Measurements from ENCODE around the gene PHLPP1. TPM values are rescaled to one million over a fixed set of nuclear protein-coding genes. Genes with fewer than 3 reads are reported as not detected.

Gene PHLPP1
- total RNA-seq, 1 donor from 2014 or later: 29.6 TPM

DNA sequence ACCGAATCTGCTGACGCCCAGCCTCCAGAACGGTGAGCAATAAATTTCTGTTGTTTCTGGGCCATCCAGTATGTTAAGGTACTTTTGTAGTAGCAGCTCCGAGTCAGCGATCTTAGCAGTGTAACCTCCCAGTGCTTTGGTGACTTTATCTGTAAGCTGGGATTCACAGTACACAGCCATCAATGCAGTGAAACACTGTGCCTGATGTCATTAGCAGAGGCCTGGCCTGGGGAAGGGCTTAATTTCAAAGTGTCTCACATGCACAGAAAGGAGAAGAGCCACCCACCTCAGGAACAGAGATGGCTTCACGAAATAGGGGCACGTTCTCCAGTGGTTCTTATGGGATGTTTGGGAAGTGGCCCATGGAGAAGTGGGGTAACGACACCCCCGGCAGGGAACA lies 281.2 kb downstream of the PHLPP1 start:
- Mint-ChIP-seq H3K27ac (ENCODE audit: unreplicated experiment) (no peak overlapping the region), H3K4me1 (peaks cover 5% of the 10 kb centered on the region), H3K36me3 (ENCODE audit: low read depth) (no peaks in the 10 kb centered on the region), H3K4me3 (no peak overlapping the region), H3K27me3 (ENCODE audit: low read depth) (no peaks in the 10 kb centered on the region), H3K9me3 (no peaks in the 10 kb centered on the region)
- TF ChIP-seq, protein P1, sequence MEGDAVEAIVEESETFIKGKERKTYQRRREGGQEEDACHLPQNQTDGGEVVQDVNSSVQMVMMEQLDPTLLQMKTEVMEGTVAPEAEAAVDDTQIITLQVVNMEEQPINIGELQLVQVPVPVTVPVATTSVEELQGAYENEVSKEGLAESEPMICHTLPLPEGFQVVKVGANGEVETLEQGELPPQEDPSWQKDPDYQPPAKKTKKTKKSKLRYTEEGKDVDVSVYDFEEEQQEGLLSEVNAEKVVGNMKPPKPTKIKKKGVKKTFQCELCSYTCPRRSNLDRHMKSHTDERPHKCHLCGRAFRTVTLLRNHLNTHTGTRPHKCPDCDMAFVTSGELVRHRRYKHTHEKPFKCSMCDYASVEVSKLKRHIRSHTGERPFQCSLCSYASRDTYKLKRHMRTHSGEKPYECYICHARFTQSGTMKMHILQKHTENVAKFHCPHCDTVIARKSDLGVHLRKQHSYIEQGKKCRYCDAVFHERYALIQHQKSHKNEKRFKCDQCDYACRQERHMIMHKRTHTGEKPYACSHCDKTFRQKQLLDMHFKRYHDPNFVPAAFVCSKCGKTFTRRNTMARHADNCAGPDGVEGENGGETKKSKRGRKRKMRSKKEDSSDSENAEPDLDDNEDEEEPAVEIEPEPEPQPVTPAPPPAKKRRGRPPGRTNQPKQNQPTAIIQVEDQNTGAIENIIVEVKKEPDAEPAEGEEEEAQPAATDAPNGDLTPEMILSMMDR (conservative IDR thresholded peaks at IDR 0.05): no peak
- no peak for DNase-seq (ENCODE audit: low read depth, low spot score)

DNA sequence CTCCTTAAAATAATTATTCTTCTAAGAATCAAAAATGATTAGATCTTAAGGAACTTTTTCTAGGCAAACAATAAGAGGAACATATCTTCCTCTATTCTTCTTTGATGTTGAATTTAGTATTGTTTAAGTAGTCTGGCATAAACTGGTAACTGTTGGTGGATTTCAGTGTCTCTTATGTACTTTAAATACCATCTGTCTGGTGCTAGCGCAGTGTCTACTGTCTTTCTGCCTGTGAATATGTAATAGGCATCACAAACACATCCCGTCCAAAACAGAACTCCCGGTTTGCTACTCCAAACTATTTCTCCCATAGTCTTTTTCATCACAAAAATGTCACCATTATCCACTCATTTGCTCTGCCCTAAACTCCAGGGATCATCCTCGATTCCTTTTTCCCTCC lies 281.7 kb downstream of the PHLPP1 start:
- no peaks in the 10 kb centered on the region for H3K27me3 Mint-ChIP-seq (ENCODE audit: low read depth)
- no peaks in the 10 kb centered on the region for H3K36me3 Mint-ChIP-seq (ENCODE audit: low read depth)
- H3K4me1 Mint-ChIP-seq: peaks cover 5% of the 10 kb centered on the region
- TF ChIP-seq, protein P1 (conservative IDR thresholded peaks at IDR 0.05): no peak
- no peak overlapping the region for H3K27ac Mint-ChIP-seq (ENCODE audit: unreplicated experiment)
- H3K9me3 Mint-ChIP-seq: no peaks in the 10 kb centered on the region
- no peak for DNase-seq (ENCODE audit: low read depth, low spot score)
- no peak overlapping the region for H3K4me3 Mint-ChIP-seq

DNA sequence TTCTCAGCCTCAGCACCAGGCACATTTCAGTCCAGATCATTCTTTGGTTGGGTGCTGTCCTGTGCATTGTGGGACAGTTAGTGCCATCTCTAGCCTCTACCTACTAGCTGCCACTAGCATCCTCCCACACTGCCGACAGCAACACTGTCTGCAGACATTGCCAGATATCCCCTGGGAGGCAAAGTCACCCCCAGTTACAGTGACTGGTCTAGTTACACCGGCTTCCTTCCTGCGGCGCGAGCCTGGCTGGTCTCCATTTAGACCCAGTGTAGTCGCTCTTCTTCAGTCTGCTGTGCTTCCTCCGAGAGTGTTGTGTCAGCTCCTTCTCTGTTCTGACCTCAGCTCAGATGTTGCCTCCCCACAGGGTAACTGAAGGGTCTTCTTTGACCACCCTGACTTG lies 283.1 kb downstream of the PHLPP1 start:
- DNase-seq (ENCODE audit: low read depth, low spot score): no peak
- H3K36me3 Mint-ChIP-seq (ENCODE audit: low read depth): no peaks in the 10 kb centered on the region
- no peaks in the 10 kb centered on the region for H3K9me3 Mint-ChIP-seq
- TF ChIP-seq, protein P1 (conservative IDR thresholded peaks at IDR 0.05): no peak
- no peak overlapping the region for H3K27ac Mint-ChIP-seq (ENCODE audit: unreplicated experiment)
- no peak overlapping the region for H3K4me3 Mint-ChIP-seq
- H3K4me1 Mint-ChIP-seq: peaks cover 5% of the 10 kb centered on the region
- H3K27me3 Mint-ChIP-seq (ENCODE audit: low read depth): no peaks in the 10 kb centered on the region

DNA sequence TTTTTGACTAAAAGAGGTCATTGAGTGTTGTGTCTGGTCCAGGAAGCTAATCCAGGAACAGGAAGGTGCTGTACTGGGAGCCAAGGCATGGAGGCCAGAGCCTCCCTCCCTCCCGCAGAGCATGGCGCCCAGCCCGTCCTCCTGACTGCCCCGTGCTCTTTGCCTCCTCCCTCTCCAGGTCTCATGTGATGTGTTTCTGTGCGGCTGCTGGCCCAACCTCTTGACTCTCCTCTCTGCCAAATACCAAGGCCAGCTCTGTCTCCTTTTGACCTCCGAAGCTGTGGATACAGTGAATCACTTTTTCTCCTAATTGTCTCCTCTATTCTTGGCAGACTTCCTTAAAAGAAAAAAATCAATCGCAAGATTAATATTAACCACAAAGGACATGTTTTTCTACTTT lies 284.1 kb downstream of the PHLPP1 start:
- Mint-ChIP-seq H3K27ac (ENCODE audit: unreplicated experiment) (no peak overlapping the region), H3K9me3 (no peaks in the 10 kb centered on the region), H3K4me1 (peaks cover 5% of the 10 kb centered on the region), H3K36me3 (ENCODE audit: low read depth) (no peaks in the 10 kb centered on the region), H3K27me3 (ENCODE audit: low read depth) (no peaks in the 10 kb centered on the region), H3K4me3 (no peak overlapping the region)
- TF ChIP-seq, protein P1 (conservative IDR thresholded peaks at IDR 0.05): no peak
- DNase-seq (ENCODE audit: low read depth, low spot score): no peak

DNA sequence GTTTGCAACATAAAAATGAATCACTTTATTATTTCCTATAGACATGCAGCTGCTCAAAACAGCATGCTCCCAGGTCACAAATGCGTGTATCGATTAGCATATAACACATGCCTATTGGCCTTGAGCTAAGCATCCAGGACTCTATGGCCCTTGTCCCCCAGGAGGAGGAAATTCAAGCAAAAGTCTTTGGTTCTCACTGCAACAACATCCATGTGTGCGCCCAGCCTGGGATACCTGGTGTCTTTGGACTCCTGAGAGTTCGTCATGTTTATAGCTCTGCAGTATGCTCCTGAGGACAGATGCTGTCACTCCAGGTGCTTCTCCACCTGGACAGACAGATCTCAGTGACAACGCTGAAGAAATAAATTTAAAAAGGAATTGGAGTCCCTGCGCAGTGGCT lies 284.6 kb downstream of the PHLPP1 start:
- Mint-ChIP-seq H3K4me3 (no peak overlapping the region), H3K36me3 (ENCODE audit: low read depth) (no peaks in the 10 kb centered on the region), H3K27ac (ENCODE audit: unreplicated experiment) (no peak overlapping the region), H3K9me3 (no peaks in the 10 kb centered on the region), H3K27me3 (ENCODE audit: low read depth) (no peaks in the 10 kb centered on the region), H3K4me1 (peaks cover 5% of the 10 kb centered on the region)
- TF ChIP-seq, protein P1 (conservative IDR thresholded peaks at IDR 0.05): no peak
- no peak for DNase-seq (ENCODE audit: low read depth, low spot score)

DNA sequence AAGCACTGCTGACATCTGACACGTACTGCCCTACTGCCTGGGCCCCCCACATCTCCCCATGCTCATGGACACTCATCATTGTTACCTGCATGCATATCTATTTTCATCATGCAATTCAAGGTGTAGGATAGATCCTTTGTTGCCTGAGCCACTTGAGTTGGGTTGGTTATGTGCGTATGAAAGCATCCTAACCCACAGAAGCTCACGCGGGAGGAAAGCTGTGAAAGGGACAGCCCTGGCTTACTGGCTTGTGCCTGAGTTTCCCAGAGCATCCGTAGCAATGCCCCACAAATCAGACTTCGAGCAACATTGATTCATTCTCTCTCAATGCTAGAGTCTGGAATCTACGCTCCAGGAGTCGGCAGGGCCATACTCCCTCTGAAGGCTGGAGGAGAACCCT lies 285.5 kb downstream of the PHLPP1 start:
- TF ChIP-seq, protein P1 (conservative IDR thresholded peaks at IDR 0.05): no peak
- no peak overlapping the region for H3K4me3 Mint-ChIP-seq
- no peaks in the 10 kb centered on the region for H3K9me3 Mint-ChIP-seq
- no peaks in the 10 kb centered on the region for H3K36me3 Mint-ChIP-seq (ENCODE audit: low read depth)
- DNase-seq (ENCODE audit: low read depth, low spot score): no peak
- no peak overlapping the region for H3K27ac Mint-ChIP-seq (ENCODE audit: unreplicated experiment)
- H3K4me1 Mint-ChIP-seq: peaks cover 5% of the 10 kb centered on the region
- no peaks in the 10 kb centered on the region for H3K27me3 Mint-ChIP-seq (ENCODE audit: low read depth)
